ENCODE results near the gene PNPLA7. TPM values are rescaled to one million over a fixed set of nuclear protein-coding genes. Genes with fewer than 3 reads are reported as not detected.

PNPLA7 gene
- total and polyA plus RNA-seq, 4 donors: 0.75 to 6.5 (median 2.1) TPM

GRCh38 chr9:137461663-137462395, 88.4 kb downstream of the PNPLA7 start:
- peak; percentile 72 for DNase-seq (ENCODE audit: low spot score)
- Histone ChIP-seq H3K27me3 (ENCODE audit: control insufficient read depth in 4 of 4, insufficient read depth in 4 of 4, low read length in 3 of 4) (no peaks in the 10 kb centered on the region), H3K9me3 (ENCODE audit: control insufficient read depth in 4 of 4, low read length in 3 of 4) (no peaks in the 10 kb centered on the region), H3K36me3 (ENCODE audit: control insufficient read depth in 4 of 4, insufficient read depth in 3 of 4, low read depth in 1 of 4, low read length in 3 of 4) (peaks cover 0 to 6% (median under 1%) of the 10 kb centered on the region in 4 donors), H3K27ac (ENCODE audit: low read depth in 1 of 2, low read length in 2 of 2) (peak overlapping the region in 1 of 2 donors; percentile 7), H3K4me3 (ENCODE audit: low read depth in 1 of 3, low read length in 3 of 3) (no peak overlapping the region), H3K4me1 (ENCODE audit: control insufficient read depth in 4 of 4, insufficient read depth in 4 of 4, low read length in 3 of 4) (peaks cover 3 to 22% (median 13%) of the 10 kb centered on the region in 4 donors), H3K9ac (ENCODE audit: low read depth in 1 of 2, low read length in 2 of 2) (no peak overlapping the region)
- WGBS: 67% methylated on average over 52 of the region's 52 CpGs
- TF ChIP-seq SP1 (IDR thresholded peaks at IDR 0.05): peak; percentile 23
- no peak for TF ChIP-seq HNF4A (conservative IDR thresholded peaks at IDR 0.05)
- TF ChIP-seq GABPA (IDR thresholded peaks at IDR 0.05 in 1 of 2, conservative IDR thresholded peaks at IDR 0.05 in 1 of 2): peak in 1 of 2 donors; percentile 11

DNA sequence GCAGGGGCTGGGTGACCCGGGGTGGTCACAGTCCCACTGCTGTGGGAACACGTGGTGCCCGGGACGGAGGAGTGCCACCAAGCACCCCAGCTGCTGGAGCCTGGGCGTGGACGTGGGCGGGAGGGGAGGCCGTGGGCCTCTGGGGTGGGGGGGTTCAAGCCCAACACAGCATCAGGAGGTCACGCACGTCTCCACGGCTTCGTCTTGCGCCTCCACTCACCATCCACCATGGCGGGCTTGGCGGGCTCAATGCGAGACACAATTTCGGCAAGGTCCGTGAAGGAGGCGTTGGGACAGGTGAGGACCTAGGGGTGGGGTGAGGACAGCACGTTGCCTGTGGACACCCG, 88.9 kb downstream of the PNPLA7 start:
- Histone ChIP-seq H3K9me3 (ENCODE audit: control insufficient read depth in 4 of 4, low read length in 3 of 4) (no peaks in the 10 kb centered on the region), H3K9ac (ENCODE audit: low read depth in 1 of 2, low read length in 2 of 2) (no peak overlapping the region), H3K27me3 (ENCODE audit: control insufficient read depth in 4 of 4, insufficient read depth in 4 of 4, low read length in 3 of 4) (no peaks in the 10 kb centered on the region), H3K27ac (ENCODE audit: low read depth in 1 of 2, low read length in 2 of 2) (no peak overlapping the region), H3K36me3 (ENCODE audit: control insufficient read depth in 4 of 4, insufficient read depth in 3 of 4, low read depth in 1 of 4, low read length in 3 of 4) (peaks cover 0 to 6% (median 1%) of the 10 kb centered on the region in 4 donors), H3K4me3 (ENCODE audit: low read depth in 1 of 3, low read length in 3 of 3) (no peak overlapping the region), H3K4me1 (ENCODE audit: control insufficient read depth in 4 of 4, insufficient read depth in 4 of 4, low read length in 3 of 4) (peaks cover 8 to 28% (median 16%) of the 10 kb centered on the region in 4 donors)
- WGBS: 94% methylated on average over 21 of the region's 21 CpGs
- TF ChIP-seq, protein P1, sequence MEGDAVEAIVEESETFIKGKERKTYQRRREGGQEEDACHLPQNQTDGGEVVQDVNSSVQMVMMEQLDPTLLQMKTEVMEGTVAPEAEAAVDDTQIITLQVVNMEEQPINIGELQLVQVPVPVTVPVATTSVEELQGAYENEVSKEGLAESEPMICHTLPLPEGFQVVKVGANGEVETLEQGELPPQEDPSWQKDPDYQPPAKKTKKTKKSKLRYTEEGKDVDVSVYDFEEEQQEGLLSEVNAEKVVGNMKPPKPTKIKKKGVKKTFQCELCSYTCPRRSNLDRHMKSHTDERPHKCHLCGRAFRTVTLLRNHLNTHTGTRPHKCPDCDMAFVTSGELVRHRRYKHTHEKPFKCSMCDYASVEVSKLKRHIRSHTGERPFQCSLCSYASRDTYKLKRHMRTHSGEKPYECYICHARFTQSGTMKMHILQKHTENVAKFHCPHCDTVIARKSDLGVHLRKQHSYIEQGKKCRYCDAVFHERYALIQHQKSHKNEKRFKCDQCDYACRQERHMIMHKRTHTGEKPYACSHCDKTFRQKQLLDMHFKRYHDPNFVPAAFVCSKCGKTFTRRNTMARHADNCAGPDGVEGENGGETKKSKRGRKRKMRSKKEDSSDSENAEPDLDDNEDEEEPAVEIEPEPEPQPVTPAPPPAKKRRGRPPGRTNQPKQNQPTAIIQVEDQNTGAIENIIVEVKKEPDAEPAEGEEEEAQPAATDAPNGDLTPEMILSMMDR (IDR thresholded peaks at IDR 0.05; ENCODE audit: low read depth, low read length, missing input control): no peak
- TF ChIP-seq HNF4G (IDR thresholded peaks at IDR 0.05): no peak
- TF ChIP-seq SP1 (IDR thresholded peaks at IDR 0.05): no peak
- TF ChIP-seq ATF3 (IDR thresholded peaks at IDR 0.05): no peak
- TF ChIP-seq GABPA (IDR thresholded peaks at IDR 0.05 in 1 of 2, conservative IDR thresholded peaks at IDR 0.05 in 1 of 2): no peak
- TF ChIP-seq RXRA (IDR thresholded peaks at IDR 0.05): no peak
- no peak for TF ChIP-seq YY1 (IDR thresholded peaks at IDR 0.05)
- TF ChIP-seq, protein P2, sequence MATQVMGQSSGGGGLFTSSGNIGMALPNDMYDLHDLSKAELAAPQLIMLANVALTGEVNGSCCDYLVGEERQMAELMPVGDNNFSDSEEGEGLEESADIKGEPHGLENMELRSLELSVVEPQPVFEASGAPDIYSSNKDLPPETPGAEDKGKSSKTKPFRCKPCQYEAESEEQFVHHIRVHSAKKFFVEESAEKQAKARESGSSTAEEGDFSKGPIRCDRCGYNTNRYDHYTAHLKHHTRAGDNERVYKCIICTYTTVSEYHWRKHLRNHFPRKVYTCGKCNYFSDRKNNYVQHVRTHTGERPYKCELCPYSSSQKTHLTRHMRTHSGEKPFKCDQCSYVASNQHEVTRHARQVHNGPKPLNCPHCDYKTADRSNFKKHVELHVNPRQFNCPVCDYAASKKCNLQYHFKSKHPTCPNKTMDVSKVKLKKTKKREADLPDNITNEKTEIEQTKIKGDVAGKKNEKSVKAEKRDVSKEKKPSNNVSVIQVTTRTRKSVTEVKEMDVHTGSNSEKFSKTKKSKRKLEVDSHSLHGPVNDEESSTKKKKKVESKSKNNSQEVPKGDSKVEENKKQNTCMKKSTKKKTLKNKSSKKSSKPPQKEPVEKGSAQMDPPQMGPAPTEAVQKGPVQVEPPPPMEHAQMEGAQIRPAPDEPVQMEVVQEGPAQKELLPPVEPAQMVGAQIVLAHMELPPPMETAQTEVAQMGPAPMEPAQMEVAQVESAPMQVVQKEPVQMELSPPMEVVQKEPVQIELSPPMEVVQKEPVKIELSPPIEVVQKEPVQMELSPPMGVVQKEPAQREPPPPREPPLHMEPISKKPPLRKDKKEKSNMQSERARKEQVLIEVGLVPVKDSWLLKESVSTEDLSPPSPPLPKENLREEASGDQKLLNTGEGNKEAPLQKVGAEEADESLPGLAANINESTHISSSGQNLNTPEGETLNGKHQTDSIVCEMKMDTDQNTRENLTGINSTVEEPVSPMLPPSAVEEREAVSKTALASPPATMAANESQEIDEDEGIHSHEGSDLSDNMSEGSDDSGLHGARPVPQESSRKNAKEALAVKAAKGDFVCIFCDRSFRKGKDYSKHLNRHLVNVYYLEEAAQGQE (IDR thresholded peaks at IDR 0.05): no peak
- TF ChIP-seq TAF1 (conservative IDR thresholded peaks at IDR 0.05): no peak
- TF ChIP-seq ZBTB33 (IDR thresholded peaks at IDR 0.05): no peak
- no peak for DNase-seq (ENCODE audit: low spot score)
